ENCODE data around the gene TPM4. TPM values are rescaled to one million over a fixed set of nuclear protein-coding genes. Genes with fewer than 3 reads are reported as not detected.

TPM4 gene
- polyA plus RNA-seq, 1 donor from 2014 or later, result 119 TPM

DNA sequence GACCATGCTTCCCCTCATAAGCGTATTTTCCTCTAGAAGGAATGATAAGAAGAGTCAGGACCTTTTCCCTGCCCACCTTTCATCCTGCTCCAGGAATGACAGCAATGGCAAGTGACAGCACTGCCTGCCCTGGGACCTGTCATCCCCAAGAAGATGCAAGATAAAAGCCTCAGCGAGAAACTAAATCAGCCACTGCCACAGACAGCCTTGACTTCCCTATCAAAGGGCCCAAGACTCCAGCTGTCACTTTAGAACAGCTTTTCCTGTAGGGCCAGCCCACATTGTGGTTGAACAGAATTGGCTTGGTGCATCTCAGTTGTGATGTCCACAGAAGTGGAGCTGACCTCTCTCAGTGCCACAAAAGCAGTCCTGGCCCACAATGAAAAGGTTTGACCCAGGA lies 36.5 kb downstream of the TPM4 start:
- Histone ChIP-seq H3K9ac (ENCODE audit: low read length) (peak overlapping the region; percentile 90), H3K9me2 (ENCODE audit: insufficient read depth, low read length) (no peaks in the 10 kb centered on the region), H3K4me3 (ENCODE audit: low read length) (peak overlapping the region; percentile 86), H3K9me3 (ENCODE audit: low read length) (no peaks in the 10 kb centered on the region), H3K36me3 (ENCODE audit: insufficient read depth, low read length) (no peaks in the 10 kb centered on the region), H3F3A (ENCODE audit: insufficient read depth, low read length, poor library complexity, severe bottlenecking) (no peaks in the 10 kb centered on the region), H3K27me3 (ENCODE audit: insufficient read depth, low read depth, low read length) (no peaks in the 10 kb centered on the region), H3K79me2 (replicated peaks; ENCODE audit: insufficient read depth, low read length) (peaks cover 26% of the 10 kb centered on the region), H4K20me1 (ENCODE audit: insufficient read depth) (no peaks in the 10 kb centered on the region), H3K4me2 (ENCODE audit: low read length) (peak overlapping the region; percentile 70), H3K27ac (ENCODE audit: low read length) (peak overlapping the region; percentile 91), H2AFZ (ENCODE audit: low read depth, low read length) (no peak overlapping the region)
- TF ChIP-seq EZH2 (IDR thresholded peaks at IDR 0.05; ENCODE audit: borderline replicate concordance, insufficient read depth, low read length, poor library complexity, severe bottlenecking), result no peak
- TF ChIP-seq MXI1 (conservative IDR thresholded peaks at IDR 0.05; ENCODE audit: poor library complexity, severe bottlenecking), result no peak
- TF ChIP-seq, protein P1, sequence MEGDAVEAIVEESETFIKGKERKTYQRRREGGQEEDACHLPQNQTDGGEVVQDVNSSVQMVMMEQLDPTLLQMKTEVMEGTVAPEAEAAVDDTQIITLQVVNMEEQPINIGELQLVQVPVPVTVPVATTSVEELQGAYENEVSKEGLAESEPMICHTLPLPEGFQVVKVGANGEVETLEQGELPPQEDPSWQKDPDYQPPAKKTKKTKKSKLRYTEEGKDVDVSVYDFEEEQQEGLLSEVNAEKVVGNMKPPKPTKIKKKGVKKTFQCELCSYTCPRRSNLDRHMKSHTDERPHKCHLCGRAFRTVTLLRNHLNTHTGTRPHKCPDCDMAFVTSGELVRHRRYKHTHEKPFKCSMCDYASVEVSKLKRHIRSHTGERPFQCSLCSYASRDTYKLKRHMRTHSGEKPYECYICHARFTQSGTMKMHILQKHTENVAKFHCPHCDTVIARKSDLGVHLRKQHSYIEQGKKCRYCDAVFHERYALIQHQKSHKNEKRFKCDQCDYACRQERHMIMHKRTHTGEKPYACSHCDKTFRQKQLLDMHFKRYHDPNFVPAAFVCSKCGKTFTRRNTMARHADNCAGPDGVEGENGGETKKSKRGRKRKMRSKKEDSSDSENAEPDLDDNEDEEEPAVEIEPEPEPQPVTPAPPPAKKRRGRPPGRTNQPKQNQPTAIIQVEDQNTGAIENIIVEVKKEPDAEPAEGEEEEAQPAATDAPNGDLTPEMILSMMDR (IDR thresholded peaks at IDR 0.05; ENCODE audit: poor library complexity, severe bottlenecking), result no peak
- TF ChIP-seq RAD21 (conservative IDR thresholded peaks at IDR 0.05), result no peak
- TF ChIP-seq, protein P2, sequence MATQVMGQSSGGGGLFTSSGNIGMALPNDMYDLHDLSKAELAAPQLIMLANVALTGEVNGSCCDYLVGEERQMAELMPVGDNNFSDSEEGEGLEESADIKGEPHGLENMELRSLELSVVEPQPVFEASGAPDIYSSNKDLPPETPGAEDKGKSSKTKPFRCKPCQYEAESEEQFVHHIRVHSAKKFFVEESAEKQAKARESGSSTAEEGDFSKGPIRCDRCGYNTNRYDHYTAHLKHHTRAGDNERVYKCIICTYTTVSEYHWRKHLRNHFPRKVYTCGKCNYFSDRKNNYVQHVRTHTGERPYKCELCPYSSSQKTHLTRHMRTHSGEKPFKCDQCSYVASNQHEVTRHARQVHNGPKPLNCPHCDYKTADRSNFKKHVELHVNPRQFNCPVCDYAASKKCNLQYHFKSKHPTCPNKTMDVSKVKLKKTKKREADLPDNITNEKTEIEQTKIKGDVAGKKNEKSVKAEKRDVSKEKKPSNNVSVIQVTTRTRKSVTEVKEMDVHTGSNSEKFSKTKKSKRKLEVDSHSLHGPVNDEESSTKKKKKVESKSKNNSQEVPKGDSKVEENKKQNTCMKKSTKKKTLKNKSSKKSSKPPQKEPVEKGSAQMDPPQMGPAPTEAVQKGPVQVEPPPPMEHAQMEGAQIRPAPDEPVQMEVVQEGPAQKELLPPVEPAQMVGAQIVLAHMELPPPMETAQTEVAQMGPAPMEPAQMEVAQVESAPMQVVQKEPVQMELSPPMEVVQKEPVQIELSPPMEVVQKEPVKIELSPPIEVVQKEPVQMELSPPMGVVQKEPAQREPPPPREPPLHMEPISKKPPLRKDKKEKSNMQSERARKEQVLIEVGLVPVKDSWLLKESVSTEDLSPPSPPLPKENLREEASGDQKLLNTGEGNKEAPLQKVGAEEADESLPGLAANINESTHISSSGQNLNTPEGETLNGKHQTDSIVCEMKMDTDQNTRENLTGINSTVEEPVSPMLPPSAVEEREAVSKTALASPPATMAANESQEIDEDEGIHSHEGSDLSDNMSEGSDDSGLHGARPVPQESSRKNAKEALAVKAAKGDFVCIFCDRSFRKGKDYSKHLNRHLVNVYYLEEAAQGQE (IDR thresholded peaks at IDR 0.05; ENCODE audit: borderline replicate concordance), result no peak
- no peak for TF ChIP-seq POLR2AphosphoS5 (IDR thresholded peaks at IDR 0.05)
- no peak for TF ChIP-seq TAF1 (IDR thresholded peaks at IDR 0.05; ENCODE audit: low read depth)
- no peak for TF ChIP-seq EP300 (conservative IDR thresholded peaks at IDR 0.05; ENCODE audit: poor library complexity, severe bottlenecking)
- TF ChIP-seq SMC3 (conservative IDR thresholded peaks at IDR 0.05; ENCODE audit: poor library complexity), result no peak

DNA sequence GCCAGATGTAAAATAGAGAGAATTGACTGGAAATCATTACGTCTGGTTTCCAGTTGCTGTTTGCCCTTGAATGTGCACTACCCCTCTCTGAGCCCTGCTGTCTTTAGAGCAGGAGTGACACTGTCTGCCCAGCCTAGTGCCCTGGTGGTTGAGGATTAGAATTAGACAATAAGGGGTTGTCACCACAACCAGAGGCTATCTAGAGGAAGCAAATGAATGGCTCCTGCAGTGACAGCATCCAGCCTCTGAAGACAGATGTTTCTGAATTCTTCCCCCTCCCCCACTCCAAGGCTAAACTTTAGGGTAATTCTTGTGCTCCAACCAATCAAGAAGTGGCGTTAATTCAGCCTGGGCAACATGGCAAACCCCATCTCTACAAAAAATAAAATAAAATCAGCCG lies 37.4 kb downstream of the TPM4 start:
- Histone ChIP-seq H4K20me1 (ENCODE audit: insufficient read depth) (no peaks in the 10 kb centered on the region), H3K27ac (ENCODE audit: low read length) (no peak overlapping the region), H3K4me2 (ENCODE audit: low read length) (no peak overlapping the region), H3K9me3 (ENCODE audit: low read length) (no peaks in the 10 kb centered on the region), H3K27me3 (ENCODE audit: insufficient read depth, low read depth, low read length) (no peaks in the 10 kb centered on the region), H3K9ac (ENCODE audit: low read length) (no peak overlapping the region), H3K79me2 (replicated peaks; ENCODE audit: insufficient read depth, low read length) (peaks cover 26% of the 10 kb centered on the region), H3K9me2 (ENCODE audit: insufficient read depth, low read length) (no peaks in the 10 kb centered on the region), H3K4me3 (ENCODE audit: low read length) (no peak overlapping the region), H2AFZ (ENCODE audit: low read depth, low read length) (no peak overlapping the region), H3F3A (ENCODE audit: insufficient read depth, low read length, poor library complexity, severe bottlenecking) (no peaks in the 10 kb centered on the region), H3K36me3 (ENCODE audit: insufficient read depth, low read length) (no peaks in the 10 kb centered on the region)
- TF ChIP-seq RAD21 (conservative IDR thresholded peaks at IDR 0.05) (no peak), MXI1 (conservative IDR thresholded peaks at IDR 0.05; ENCODE audit: poor library complexity, severe bottlenecking) (no peak), TAF1 (IDR thresholded peaks at IDR 0.05; ENCODE audit: low read depth) (no peak), POLR2AphosphoS5 (IDR thresholded peaks at IDR 0.05) (no peak), EZH2 (IDR thresholded peaks at IDR 0.05; ENCODE audit: borderline replicate concordance, insufficient read depth, low read length, poor library complexity, severe bottlenecking) (no peak), SMC3 (conservative IDR thresholded peaks at IDR 0.05; ENCODE audit: poor library complexity) (no peak), EP300 (conservative IDR thresholded peaks at IDR 0.05; ENCODE audit: poor library complexity, severe bottlenecking) (no peak)
- TF ChIP-seq, protein P2 (IDR thresholded peaks at IDR 0.05; ENCODE audit: borderline replicate concordance), result no peak
- TF ChIP-seq, protein P1 (IDR thresholded peaks at IDR 0.05; ENCODE audit: poor library complexity, severe bottlenecking), result no peak
